Naive B cell (primary cell): ENCODE results near the gene GAS2L2. TPM values are rescaled to one million over a fixed set of nuclear protein-coding genes. Genes with fewer than 3 reads are reported as not detected.
A peak's percentile ranks its signal among the peaks of the same experiment; 100 is the strongest.
"Not testable (repeated sequence)": the region's sequence is repeated elsewhere in the genome, so short reads cannot be mapped to it uniquely, and the experiment has no call there.

Experiments used
- ATAC-seq, 2 donors: fragments of 150-1000 bp; cut with Tn5 transposase; 2 replicates each; pipeline ENCODE4 v1.10.0; 2021; ENCODE audit warnings: low read depth in 2 of 2, mild to moderate bottlenecking in 2 of 2, moderate library complexity in 2 of 2
- DNase-seq: peaks from one replicate; pipeline ENCODE4 v3.0.0; 2022
- H3K27ac Mint-ChIP-seq, 6 donors: one replicate each; pipeline ENCODE4 v1.8.0; 2020 to 2022; ENCODE audit warnings: mild to moderate bottlenecking in 6 of 6, mixed read lengths in 6 of 6, moderate library complexity in 5 of 6, inconsistent platforms in 2 of 6
- H3K27me3 Mint-ChIP-seq, 3 donors: one replicate each; pipeline ENCODE4 v1.8.0; 2021 to 2022; ENCODE audit warnings: mixed read lengths in 3 of 3, mild to moderate bottlenecking in 1 of 3
- H3K36me3 Mint-ChIP-seq, 2 donors: one replicate each; pipeline ENCODE4 v1.8.0; 2020 to 2022; ENCODE audit warnings: mixed read lengths in 2 of 2, inconsistent platforms in 1 of 2, mild to moderate bottlenecking in 1 of 2
- H3K4me1 Mint-ChIP-seq, 3 donors: one replicate each; pipeline ENCODE4 v1.8.0; 2020 to 2022; ENCODE audit warnings: mixed read lengths in 3 of 3, inconsistent platforms in 1 of 3, mild to moderate bottlenecking in 1 of 3, moderate library complexity in 1 of 3
- H3K4me3 Mint-ChIP-seq, 8 donors: one replicate each; pipeline ENCODE4 v1.8.0; 2020 to 2022; ENCODE audit warnings: mild to moderate bottlenecking in 8 of 8, mixed read lengths in 8 of 8, moderate library complexity in 8 of 8, inconsistent platforms in 2 of 8
- H3K9me3 Mint-ChIP-seq, 7 donors: one replicate each; pipeline ENCODE4 v1.8.0; 2020 to 2022; ENCODE audit warnings: mixed read lengths in 7 of 7, mild to moderate bottlenecking in 5 of 7, inconsistent platforms in 2 of 7, moderate library complexity in 1 of 7
- polyA plus RNA-seq, 6 donors: library from polyadenylated mRNA; unstranded; fragments of 300-500 nt; fragmentation: Illumina TruSeq; gene quantifications; one replicate each; pipeline ENCODE4 v1.2.3, GENCODE V29; 2021; ENCODE audit warnings: low read depth in 6 of 6

GAS2L2 gene
- polyA plus RNA-seq, 6 donors from 2014 or later = not detected

GRCh38 chr17:35709874-35710273 lies 43.2 kb downstream of the GAS2L2 start:
- H3K9me3 Mint-ChIP-seq = no peaks in the 10 kb centered on the region
- H3K27me3 Mint-ChIP-seq = no peaks in the 10 kb centered on the region
- peak overlapping the region in 2 of 8 donors; percentile 19 to 44 for H3K4me3 Mint-ChIP-seq
- ATAC-seq (no peak), DNase-seq (no peak)
- peaks cover 20 to 37% (median 34%) of the 10 kb centered on the region in 3 donors for H3K4me1 Mint-ChIP-seq
- no peak overlapping the region for H3K27ac Mint-ChIP-seq
- H3K36me3 Mint-ChIP-seq = peaks cover 8 to 12% of the 10 kb centered on the region in 2 donors

- ATAC-seq = peak; percentile 85 to 91
- peak; percentile 6 for DNase-seq
- Mint-ChIP-seq H3K27ac (peak overlapping the region; percentile 1 to 76 (median 62)), H3K9me3 (no peaks in the 10 kb centered on the region), H3K4me1 (peaks cover 24 to 45% (median 34%) of the 10 kb centered on the region in 3 donors), H3K36me3 (peaks cover 8 to 12% of the 10 kb centered on the region in 2 donors), H3K4me3 (peak overlapping the region in 6 of 8 donors; percentile 7 to 65 (median 38)), H3K27me3 (no peaks in the 10 kb centered on the region)
Observed at GRCh38 chr17:35708951-35709350, 44.1 kb downstream of the GAS2L2 start.

DNA sequence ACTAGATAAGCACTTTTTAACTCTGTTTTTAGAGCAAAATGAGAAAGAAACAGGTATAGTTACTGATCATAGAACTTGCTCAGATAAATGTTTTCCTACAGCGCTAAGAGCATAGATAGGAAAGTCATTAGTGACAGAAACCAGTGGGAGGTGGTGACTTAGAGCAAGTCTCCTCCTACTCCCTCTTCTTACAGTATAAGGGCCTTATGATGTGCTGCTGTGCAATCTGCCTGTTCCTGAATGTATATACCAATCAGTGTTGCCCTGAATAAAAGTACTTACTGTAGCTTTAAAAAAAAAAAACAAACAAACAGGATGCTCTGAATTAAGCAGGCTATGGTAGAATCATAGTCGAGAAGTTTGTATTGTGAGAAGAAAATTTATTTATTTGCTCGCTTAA lies 44.9 kb downstream of the GAS2L2 start:
- H3K27me3 Mint-ChIP-seq = no peaks in the 10 kb centered on the region
- H3K4me3 Mint-ChIP-seq = peak overlapping the region in 1 of 8 donors; percentile 23
- DNase-seq = no peak
- H3K4me1 Mint-ChIP-seq = peaks cover 24 to 45% (median 34%) of the 10 kb centered on the region in 3 donors
- H3K36me3 Mint-ChIP-seq = peaks cover 8 to 12% of the 10 kb centered on the region in 2 donors
- H3K27ac Mint-ChIP-seq = peak overlapping the region; percentile 23 to 89 (median 54)
- no peak for ATAC-seq
- peaks cover 0 to 2% (median 0%) of the 10 kb centered on the region in 7 donors for H3K9me3 Mint-ChIP-seq

DNA sequence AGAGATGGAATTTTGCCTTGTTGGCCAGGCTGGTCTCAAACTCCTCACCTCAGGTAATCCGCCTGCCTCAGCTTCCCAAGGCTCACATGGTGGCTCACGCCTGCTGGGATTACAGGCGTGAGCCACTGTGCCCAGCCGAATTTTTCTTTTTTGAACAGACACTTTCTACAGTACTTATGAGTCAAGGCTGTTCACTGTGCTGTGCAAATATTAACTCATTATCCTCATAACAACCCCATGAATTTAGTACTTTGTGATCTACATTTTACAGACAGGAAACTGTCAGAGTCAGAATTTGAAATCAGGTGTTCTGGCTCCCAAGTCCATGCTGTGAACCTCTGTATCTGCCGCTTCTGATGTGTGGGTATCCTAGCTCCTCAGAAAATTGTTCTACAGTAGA lies 47.3 kb downstream of the GAS2L2 start:
- Mint-ChIP-seq H3K27me3 (no peaks in the 10 kb centered on the region), H3K9me3 (peaks cover 0 to 9% (median 5%) of the 10 kb centered on the region in 7 donors), H3K4me1 (peaks cover 24 to 45% (median 34%) of the 10 kb centered on the region in 3 donors), H3K36me3 (peaks cover 18 to 21% of the 10 kb centered on the region in 2 donors), H3K4me3 (no peak overlapping the region), H3K27ac (peak overlapping the region in 3 of 6 donors; percentile 35 to 86 (median 44))
- DNase-seq (no peak), ATAC-seq (no peak)

DNA sequence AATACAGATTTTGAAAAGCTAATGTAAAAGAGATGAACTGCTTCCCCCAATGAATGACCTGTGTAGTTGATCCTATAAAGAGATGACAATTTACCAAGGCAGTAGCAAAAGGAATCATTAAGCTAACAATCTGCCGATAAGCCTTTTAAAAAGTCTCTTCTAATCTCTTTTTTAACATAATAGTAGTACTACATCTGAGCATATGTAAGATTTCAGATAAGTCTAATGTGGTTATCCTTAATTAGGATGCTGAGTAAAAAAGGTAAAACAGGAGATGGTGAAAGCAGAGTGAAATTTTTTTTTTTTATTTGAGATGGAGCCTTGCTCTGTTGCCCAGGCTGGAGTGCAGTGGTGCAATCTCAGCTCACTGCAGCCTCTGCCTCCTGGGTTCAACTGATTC lies 47.8 kb downstream of the GAS2L2 start:
- Mint-ChIP-seq H3K36me3 (peaks cover 13 to 18% of the 10 kb centered on the region in 2 donors), H3K27me3 (no peaks in the 10 kb centered on the region), H3K9me3 (peaks cover 0 to 9% (median 5%) of the 10 kb centered on the region in 7 donors), H3K27ac (peak overlapping the region in 2 of 6 donors; percentile 35 to 56), H3K4me1 (peaks cover 24 to 42% (median 34%) of the 10 kb centered on the region in 3 donors), H3K4me3 (no peak overlapping the region)
- DNase-seq (no peak), ATAC-seq (no peak)

DNA sequence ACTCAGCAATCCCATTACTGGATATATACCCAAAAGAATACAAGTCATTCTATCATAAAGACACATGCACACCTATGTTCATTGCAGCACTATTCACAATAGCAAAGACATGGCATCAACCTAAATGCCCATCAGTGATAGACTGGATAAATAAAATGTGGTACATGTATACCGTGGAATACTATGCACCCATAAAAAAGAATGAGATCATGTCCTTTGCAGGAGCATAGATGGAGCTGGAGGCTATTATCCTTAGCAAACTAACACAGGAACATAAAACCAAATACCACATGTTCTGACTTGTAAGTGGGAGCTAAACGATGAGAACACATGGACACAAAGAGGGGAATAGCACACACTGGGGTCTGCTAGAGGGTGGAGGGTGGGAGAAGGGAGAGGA lies 49.7 kb downstream of the GAS2L2 start:
- not testable (repeated sequence) for DNase-seq, H3K4me3 Mint-ChIP-seq, H3K9me3 Mint-ChIP-seq, ATAC-seq, H3K27me3 Mint-ChIP-seq
- H3K4me1 Mint-ChIP-seq = peaks cover 13 to 24% (median 21%) of the 10 kb centered on the region in 3 donors
- H3K27ac Mint-ChIP-seq = peak overlapping the region in 1 of 6 donors; percentile 24
- peaks cover 13% of the 10 kb centered on the region in 2 donors for H3K36me3 Mint-ChIP-seq

DNA sequence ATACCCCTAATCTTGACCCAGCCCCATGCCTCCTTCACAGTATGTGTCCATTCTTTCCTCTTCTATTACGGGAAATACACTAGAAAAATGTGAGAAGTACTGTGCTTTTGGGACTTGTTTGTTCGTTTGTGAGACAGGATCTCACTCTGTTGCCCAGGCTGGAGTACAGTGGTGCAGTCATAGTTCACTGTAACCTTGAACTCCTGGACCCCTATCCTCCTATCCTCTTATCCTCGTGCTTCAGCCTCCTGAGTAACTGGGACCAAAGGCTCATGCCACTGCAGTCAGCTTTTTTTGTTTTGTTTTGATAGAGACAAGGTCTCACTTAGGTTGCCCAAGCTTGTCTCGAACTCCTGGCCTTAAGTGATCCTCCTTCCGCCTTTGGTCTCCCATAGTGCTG lies 51.5 kb downstream of the GAS2L2 start:
- peaks cover 13% of the 10 kb centered on the region in 2 donors for H3K36me3 Mint-ChIP-seq
- no peak for DNase-seq
- peaks cover 0 to 9% (median 5%) of the 10 kb centered on the region in 7 donors for H3K9me3 Mint-ChIP-seq
- H3K27me3 Mint-ChIP-seq = no peaks in the 10 kb centered on the region
- ATAC-seq = no peak
- H3K4me1 Mint-ChIP-seq = peaks cover 4 to 8% (median 6%) of the 10 kb centered on the region in 3 donors
- no peak overlapping the region for H3K4me3 Mint-ChIP-seq
- peak overlapping the region in 1 of 6 donors; percentile 27 for H3K27ac Mint-ChIP-seq

- Mint-ChIP-seq H3K27me3 (no peaks in the 10 kb centered on the region), H3K4me3 (peak overlapping the region in 1 of 8 donors; percentile 10), H3K9me3 (peaks cover 0 to 9% (median 5%) of the 10 kb centered on the region in 7 donors), H3K36me3 (peaks cover 21 to 26% of the 10 kb centered on the region in 2 donors), H3K4me1 (peaks cover 0 to 8% (median 4%) of the 10 kb centered on the region in 3 donors), H3K27ac (peak overlapping the region in 1 of 6 donors; percentile 36)
- no peak for DNase-seq
- no peak for ATAC-seq
Observed at GRCh38 chr17:35700150-35700549, 52.9 kb downstream of the GAS2L2 start.

GRCh38 chr17:35698800-35699199 lies 54.2 kb downstream of the GAS2L2 start:
- H3K36me3 Mint-ChIP-seq = peaks cover 28 to 29% of the 10 kb centered on the region in 2 donors
- no peaks in the 10 kb centered on the region for H3K4me1 Mint-ChIP-seq
- H3K4me3 Mint-ChIP-seq = no peak overlapping the region
- ATAC-seq (no peak), DNase-seq (no peak)
- H3K27ac Mint-ChIP-seq = no peak overlapping the region
- peaks cover 0 to 9% (median 5%) of the 10 kb centered on the region in 7 donors for H3K9me3 Mint-ChIP-seq
- H3K27me3 Mint-ChIP-seq = no peaks in the 10 kb centered on the region

- H3K4me1 Mint-ChIP-seq = no peaks in the 10 kb centered on the region
- H3K36me3 Mint-ChIP-seq = peaks cover 15 to 21% of the 10 kb centered on the region in 2 donors
- DNase-seq = no peak
- H3K27ac Mint-ChIP-seq = no peak overlapping the region
- no peak for ATAC-seq
- H3K4me3 Mint-ChIP-seq = no peak overlapping the region
- no peaks in the 10 kb centered on the region for H3K9me3 Mint-ChIP-seq
- H3K27me3 Mint-ChIP-seq = no peaks in the 10 kb centered on the region
Observed at GRCh38 chr17:35695613-35696012, 57.4 kb downstream of the GAS2L2 start.

- DNase-seq = no peak
- Mint-ChIP-seq H3K27me3 (no peaks in the 10 kb centered on the region), H3K27ac (no peak overlapping the region), H3K4me3 (no peak overlapping the region), H3K36me3 (peaks cover 20 to 25% of the 10 kb centered on the region in 2 donors), H3K4me1 (no peaks in the 10 kb centered on the region), H3K9me3 (peaks cover 0 to 2% (median 0%) of the 10 kb centered on the region in 7 donors)
- ATAC-seq = no peak
Observed at GRCh38 chr17:35694906-35695305, 58.1 kb downstream of the GAS2L2 start.

Other genes with a start within 250 kb of the GAS2L2 start
- gene SLFN12L, start 215.6 kb downstream of the GAS2L2 start, polyA plus RNA-seq = under 1 TPM in 4 of 6 donors, not detected in 2; 0.09 to 0.23 (median 0.18) TPM
- gene SLFN14, start 192.4 kb downstream of the GAS2L2 start, polyA plus RNA-seq = under 1 TPM in 2 of 6 donors, not detected in 4; 0.09 to 0.36 TPM
- 1 to 10 TPM; 1.6 to 2.6 (median 2.4) TPM for gene PEX12, start 174.7 kb downstream of the GAS2L2 start, polyA plus RNA-seq
- gene AP2B1, start 165.9 kb downstream of the GAS2L2 start, polyA plus RNA-seq = 10 to 100 TPM; 34.1 to 52.1 (median 40.8) TPM
- not detected for gene RASL10B, start 21.6 kb downstream of the GAS2L2 start, polyA plus RNA-seq
- not detected for gene C17orf50, start 7.6 kb upstream of the GAS2L2 start, polyA plus RNA-seq
- under 1 TPM in 1 of 6 donors, not detected in 5; 0.21 TPM for gene MMP28, start 42.4 kb upstream of the GAS2L2 start, polyA plus RNA-seq
- 10 to 100 TPM; 16.6 to 44.4 (median 21.7) TPM for gene TAF15, start 56.2 kb upstream of the GAS2L2 start, polyA plus RNA-seq
- gene HEATR9, start 115.7 kb upstream of the GAS2L2 start, polyA plus RNA-seq = not detected
- gene CCL5, start 127.1 kb upstream of the GAS2L2 start, polyA plus RNA-seq = 10 to 100 TPM in 4 of 6 donors, 1 to 10 TPM in 2; 4.9 to 15.3 (median 12.7) TPM
- gene RDM1, start 177.5 kb upstream of the GAS2L2 start, polyA plus RNA-seq = not detected
- gene LYZL6, start 190.5 kb upstream of the GAS2L2 start, polyA plus RNA-seq = not detected
- gene CCL16, start 228.3 kb upstream of the GAS2L2 start, polyA plus RNA-seq = not detected
- not detected for gene CCL14, start 233.5 kb upstream of the GAS2L2 start, polyA plus RNA-seq
- gene CCL15, start 248.3 kb upstream of the GAS2L2 start, polyA plus RNA-seq = not detected